Activated CD8-positive, alpha-beta T cell treated with anti-CD3 and anti-CD28 coated beads, Interleukin-2, amount 10 ng/mL, durations not matched to agents 7 days and 5 days (primary cell): ENCODE results near the gene KL. TPM values are rescaled to one million over a fixed set of nuclear protein-coding genes. Genes with fewer than 3 reads are reported as not detected.

Experiments used
- ATAC-seq: fragments of 150-1000 bp; cut with Tn5 transposase; one replicate; pipeline ENCODE4 v1.10.0; 2021; ENCODE audit warnings: moderate library complexity
- CTCF ChIA-PET: fragments of 350-600 bp; sonication (Branson Sonifier 250); formaldehyde crosslinking; loops from one replicate; lab custom pipeline; 2021; ENCODE audit warnings: antibody characterized with exemption; lab: Charles Lee
- POLR2A ChIA-PET: fragments of 350-600 bp; sonication (Branson Sonifier 250); formaldehyde crosslinking; loops from one replicate; lab custom pipeline; 2021; ENCODE audit warnings: antibody characterized with exemption; lab: Charles Lee
- DNase-seq: peaks from one replicate; pipeline ENCODE4 v3.0.0-alpha.2; 2020
- H3K27ac Mint-ChIP-seq: one replicate; pipeline ENCODE4 v1.8.0; 2021; ENCODE audit warnings: mild to moderate bottlenecking, mixed read lengths
- H3K27me3 Mint-ChIP-seq: one replicate; pipeline ENCODE4 v1.8.0; 2021; ENCODE audit warnings: low read depth, mixed read lengths
- H3K36me3 Mint-ChIP-seq: one replicate; pipeline ENCODE4 v1.8.0; 2021; ENCODE audit warnings: low read depth, mixed read lengths
- H3K4me1 Mint-ChIP-seq: one replicate; pipeline ENCODE4 v1.8.0; 2021; ENCODE audit warnings: low read depth, mixed read lengths
- H3K4me3 Mint-ChIP-seq: one replicate; pipeline ENCODE4 v1.8.0; 2021; ENCODE audit warnings: mild to moderate bottlenecking, mixed read lengths
- H3K9me3 Mint-ChIP-seq: one replicate; pipeline ENCODE4 v1.8.0; 2022; ENCODE audit warnings: mixed read lengths; ENCODE audit not compliant: insufficient read depth
- total RNA-seq, 2 experiments: library from RNA; stranded (reverse); gene quantifications; one replicate each; pipeline ENCODE4 v1.2.3, GENCODE V29; 2021

KL gene
- total RNA-seq, 2 experiments from 2014 or later: 0.11 to 0.13 TPM

DNA sequence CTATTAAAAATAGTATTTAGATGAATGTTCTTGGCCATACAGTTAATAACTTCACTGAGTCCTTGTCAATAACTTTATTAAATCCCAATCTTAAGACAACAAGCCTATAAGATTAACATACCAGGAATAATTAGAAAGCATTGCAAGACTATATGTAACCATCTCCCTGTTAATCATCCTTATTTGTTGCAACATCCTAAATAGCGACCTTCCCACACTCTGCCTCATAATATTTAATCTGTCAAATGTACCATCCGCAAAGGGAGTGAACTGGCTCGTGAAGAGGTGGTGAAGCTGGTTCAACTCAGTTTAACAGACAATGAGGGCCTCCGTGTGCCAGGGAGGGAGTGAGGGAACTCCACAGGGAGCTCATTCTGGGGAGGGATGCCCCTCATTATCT is 33.9 kb downstream of the KL start:
- Mint-ChIP-seq H3K27ac (no peak overlapping the region), H3K36me3 (no peaks in the 10 kb centered on the region)

DNA sequence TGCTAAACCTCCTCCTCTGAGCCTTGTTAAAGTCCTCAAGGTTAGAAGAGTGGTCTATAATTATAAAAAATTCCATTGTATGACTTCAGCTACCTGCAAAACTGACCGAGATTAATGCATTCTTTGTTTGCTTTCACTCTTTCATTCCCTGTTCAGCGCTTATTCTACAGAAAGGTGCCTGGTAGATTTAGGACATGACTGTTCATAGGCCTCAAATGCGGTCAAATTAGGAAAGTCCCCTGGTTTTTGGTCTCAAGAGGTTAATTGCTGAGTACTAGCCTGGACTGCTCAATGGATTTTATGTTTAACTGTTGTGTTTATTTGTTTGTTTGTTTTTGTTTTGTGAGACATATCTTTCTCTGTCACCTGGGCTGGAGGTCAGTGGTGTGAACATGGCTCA is 35.4 kb downstream of the KL start:
- ATAC-seq (no peak), DNase-seq (no peak)
- ChIA-PET CTCF (no interaction called here), POLR2A (no interaction called here)
- Mint-ChIP-seq H3K9me3 (no peaks in the 10 kb centered on the region), H3K27ac (no peak overlapping the region), H3K4me3 (no peak overlapping the region), H3K27me3 (peaks cover 8% of the 10 kb centered on the region), H3K36me3 (no peaks in the 10 kb centered on the region), H3K4me1 (no peaks in the 10 kb centered on the region)

More for the DNA sequence above, 33.9 kb downstream of the KL start:
- Mint-ChIP-seq H3K27me3 (peaks cover 16% of the 10 kb centered on the region), H3K4me3 (no peak overlapping the region), H3K4me1 (no peaks in the 10 kb centered on the region), H3K9me3 (no peaks in the 10 kb centered on the region)
- DNase-seq (no peak), ATAC-seq (no peak)
- POLR2A ChIA-PET: no interaction called here
- CTCF ChIA-PET: no interaction called here

DNA sequence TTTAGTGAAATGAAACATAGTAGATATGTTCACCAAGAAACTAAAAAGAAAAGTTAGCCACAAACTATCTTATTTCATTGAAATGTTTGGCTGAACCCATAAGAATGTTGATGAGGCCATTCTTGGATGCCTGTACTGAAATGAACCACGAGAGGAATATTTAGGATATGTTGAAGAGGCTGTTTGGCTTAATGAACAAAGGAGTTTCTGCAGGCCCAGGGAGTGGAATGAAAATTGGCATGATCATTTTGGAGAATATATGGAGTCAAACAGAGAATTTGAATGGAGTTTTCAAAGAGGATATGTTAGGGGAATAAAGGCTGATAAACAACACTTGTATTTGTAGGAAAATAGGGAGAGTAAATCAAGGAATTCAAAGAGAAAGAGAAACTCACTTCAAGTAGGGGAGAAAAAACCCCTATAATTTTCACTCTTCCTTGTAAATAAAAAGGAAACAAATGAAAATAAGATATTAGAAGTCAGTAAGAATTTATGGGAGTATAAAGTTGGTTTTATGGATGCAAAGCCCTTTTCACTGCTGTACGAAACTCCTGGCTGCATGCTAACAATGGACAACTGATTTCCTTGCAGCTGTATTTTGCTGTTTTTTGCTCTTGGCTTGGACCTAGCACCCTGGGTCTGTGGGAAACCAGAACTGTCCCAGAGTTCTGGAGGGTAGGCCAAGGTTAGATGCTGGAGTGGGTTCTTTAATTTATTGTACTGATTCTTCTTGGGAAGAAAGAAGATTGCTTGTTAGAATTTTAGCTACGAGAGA is 36.5 kb downstream of the KL start:
- Mint-ChIP-seq H3K36me3 (no peaks in the 10 kb centered on the region), H3K4me1 (no peaks in the 10 kb centered on the region), H3K4me3 (no peak overlapping the region), H3K9me3 (no peaks in the 10 kb centered on the region), H3K27me3 (peaks cover 8% of the 10 kb centered on the region), H3K27ac (no peak overlapping the region)
- no peak for DNase-seq
- ATAC-seq: no peak
- POLR2A ChIA-PET: interaction anchor here (0.6 kb wide), 1 partner anchor 8 kb away, joined by 3 read pairs; no protein-coding TSS in a partner anchor
- CTCF ChIA-PET: interaction anchor here (0.8 kb wide), 1 partner anchor 402 kb away, joined by 3 read pairs; no protein-coding TSS in a partner anchor

DNA sequence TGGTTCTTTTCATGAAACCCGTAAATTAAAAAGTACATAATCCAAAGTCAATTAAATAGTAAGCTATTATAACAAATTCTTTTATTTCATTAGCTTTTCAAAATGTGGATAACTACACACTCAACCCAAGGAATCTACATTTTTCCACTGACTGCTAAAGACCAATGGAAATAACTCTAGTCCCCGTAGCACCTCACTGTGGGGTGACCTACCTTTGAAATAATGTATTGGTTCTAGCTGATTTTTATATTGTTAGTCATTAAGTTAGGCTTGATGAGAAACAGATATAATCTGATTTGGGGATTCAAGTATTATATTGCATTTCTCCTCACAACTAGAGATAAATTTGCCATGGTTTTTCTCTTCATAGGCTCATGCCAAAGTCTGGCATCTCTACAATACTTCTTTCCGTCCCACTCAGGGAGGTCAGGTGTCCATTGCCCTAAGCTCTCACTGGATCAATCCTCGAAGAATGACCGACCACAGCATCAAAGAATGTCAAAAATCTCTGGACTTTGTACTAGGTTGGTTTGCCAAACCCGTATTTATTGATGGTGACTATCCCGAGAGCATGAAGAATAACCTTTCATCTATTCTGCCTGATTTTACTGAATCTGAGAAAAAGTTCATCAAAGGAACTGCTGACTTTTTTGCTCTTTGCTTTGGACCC is 37.3 kb downstream of the KL start:
- no peak for ATAC-seq
- H3K36me3 Mint-ChIP-seq: no peaks in the 10 kb centered on the region
- CTCF ChIA-PET: interaction anchor here (0.8 kb wide), 1 partner anchor 403 kb away, joined by 3 read pairs; no protein-coding TSS in a partner anchor

DNA sequence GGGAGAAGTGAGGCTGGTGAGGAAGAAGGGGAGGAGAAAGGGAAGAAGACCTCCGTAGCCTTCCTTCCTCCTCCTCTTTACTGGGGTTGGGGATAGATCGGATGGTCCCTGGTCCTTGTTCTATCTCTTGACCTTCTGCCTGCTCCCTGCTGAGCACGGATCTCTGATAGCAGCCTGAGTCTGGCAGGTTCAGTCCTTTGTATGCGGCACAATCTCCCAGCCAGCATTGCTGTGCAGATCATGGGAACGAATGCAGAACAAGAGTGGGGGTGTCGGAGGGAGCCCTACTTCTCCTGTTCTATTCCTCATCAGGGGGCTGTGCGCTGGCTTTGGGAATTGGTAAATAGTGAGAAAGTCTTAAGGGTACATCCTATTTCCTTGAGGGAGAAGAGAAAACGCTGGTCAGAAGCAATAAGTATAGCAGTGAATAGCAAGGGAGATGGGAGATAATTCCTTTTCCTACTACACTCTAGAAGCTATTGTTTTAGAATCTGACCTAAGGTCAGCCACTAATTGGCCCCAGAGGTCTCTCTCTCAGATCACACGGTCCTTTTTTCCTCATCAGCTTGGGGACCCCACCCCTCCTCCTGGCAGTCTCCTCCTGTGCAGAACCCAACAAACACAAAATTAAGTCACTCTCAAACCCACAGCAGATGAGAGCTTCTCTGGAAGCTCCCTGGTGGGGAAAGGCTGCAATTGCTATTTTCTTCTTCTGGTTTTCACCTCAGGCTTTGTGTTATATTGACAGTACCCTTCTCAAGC is 41.0 kb downstream of the KL start:
- ChIA-PET POLR2A (interaction anchor here (0.6 kb wide), 1 partner anchor 1896 kb away, joined by 3 read pairs; no protein-coding TSS in a partner anchor), CTCF (interaction anchor here (0.6 to 1.0 kb wide), 2 partner anchors 137 to 469 kb away, joined by 3 read pairs; no protein-coding TSS in a partner anchor)
- H3K4me1 Mint-ChIP-seq: no peaks in the 10 kb centered on the region

More for the DNA sequence above, 37.3 kb downstream of the KL start:
- POLR2A ChIA-PET: no interaction called here
- Mint-ChIP-seq H3K27me3 (peaks cover 5% of the 10 kb centered on the region), H3K4me1 (no peaks in the 10 kb centered on the region), H3K9me3 (no peaks in the 10 kb centered on the region), H3K4me3 (no peak overlapping the region), H3K27ac (no peak overlapping the region)
- no peak for DNase-seq

DNA sequence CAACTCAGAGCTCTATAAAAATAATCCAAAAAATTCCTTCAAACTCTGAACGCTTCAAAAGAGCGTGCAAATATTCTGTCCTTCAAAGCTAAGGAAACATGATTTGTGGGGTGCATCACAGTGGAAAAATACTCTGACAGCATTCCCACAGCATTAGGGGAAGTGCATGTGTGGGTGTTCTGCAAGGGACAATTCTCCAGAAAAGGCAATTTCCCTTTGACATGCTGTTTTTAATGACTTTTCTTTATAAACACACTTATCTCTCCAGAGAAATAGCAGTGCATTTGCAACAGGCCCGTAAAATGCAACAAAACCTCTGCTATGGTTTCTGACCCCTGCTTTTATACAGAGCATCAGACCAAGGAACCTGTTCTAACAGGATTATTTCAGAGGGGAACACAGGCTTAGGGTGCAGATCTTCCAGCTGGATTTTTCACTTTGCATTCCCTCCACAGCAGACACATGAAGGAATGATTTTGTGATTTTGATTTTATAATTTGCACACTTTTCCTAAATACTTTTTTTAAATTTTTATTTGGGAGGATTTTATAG is 42.6 kb downstream of the KL start:
- H3K36me3 Mint-ChIP-seq: no peaks in the 10 kb centered on the region
- ATAC-seq: no peak
- no peaks in the 10 kb centered on the region for H3K9me3 Mint-ChIP-seq
- H3K27ac Mint-ChIP-seq: no peak overlapping the region
- no peaks in the 10 kb centered on the region for H3K4me1 Mint-ChIP-seq
- CTCF ChIA-PET: no interaction called here
- no peak overlapping the region for H3K4me3 Mint-ChIP-seq
- DNase-seq: no peak
- H3K27me3 Mint-ChIP-seq: no peaks in the 10 kb centered on the region
- POLR2A ChIA-PET: no interaction called here

More for the DNA sequence above, 41.0 kb downstream of the KL start:
- Mint-ChIP-seq H3K36me3 (no peaks in the 10 kb centered on the region), H3K27ac (no peak overlapping the region), H3K9me3 (no peaks in the 10 kb centered on the region), H3K4me3 (no peak overlapping the region), H3K27me3 (no peaks in the 10 kb centered on the region)
- DNase-seq (no peak), ATAC-seq (no peak)

DNA sequence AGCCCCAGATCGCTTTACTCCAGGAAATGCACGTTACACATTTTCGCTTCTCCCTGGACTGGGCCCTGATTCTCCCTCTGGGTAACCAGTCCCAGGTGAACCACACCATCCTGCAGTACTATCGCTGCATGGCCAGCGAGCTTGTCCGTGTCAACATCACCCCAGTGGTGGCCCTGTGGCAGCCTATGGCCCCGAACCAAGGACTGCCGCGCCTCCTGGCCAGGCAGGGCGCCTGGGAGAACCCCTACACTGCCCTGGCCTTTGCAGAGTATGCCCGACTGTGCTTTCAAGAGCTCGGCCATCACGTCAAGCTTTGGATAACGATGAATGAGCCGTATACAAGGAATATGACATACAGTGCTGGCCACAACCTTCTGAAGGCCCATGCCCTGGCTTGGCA is 44.6 kb downstream of the KL start:
- Mint-ChIP-seq H3K27ac (no peak overlapping the region), H3K4me1 (no peaks in the 10 kb centered on the region), H3K36me3 (no peaks in the 10 kb centered on the region), H3K4me3 (no peak overlapping the region), H3K27me3 (no peaks in the 10 kb centered on the region), H3K9me3 (no peaks in the 10 kb centered on the region)
- ChIA-PET POLR2A (no interaction called here), CTCF (no interaction called here)
- DNase-seq (no peak), ATAC-seq (no peak)

DNA sequence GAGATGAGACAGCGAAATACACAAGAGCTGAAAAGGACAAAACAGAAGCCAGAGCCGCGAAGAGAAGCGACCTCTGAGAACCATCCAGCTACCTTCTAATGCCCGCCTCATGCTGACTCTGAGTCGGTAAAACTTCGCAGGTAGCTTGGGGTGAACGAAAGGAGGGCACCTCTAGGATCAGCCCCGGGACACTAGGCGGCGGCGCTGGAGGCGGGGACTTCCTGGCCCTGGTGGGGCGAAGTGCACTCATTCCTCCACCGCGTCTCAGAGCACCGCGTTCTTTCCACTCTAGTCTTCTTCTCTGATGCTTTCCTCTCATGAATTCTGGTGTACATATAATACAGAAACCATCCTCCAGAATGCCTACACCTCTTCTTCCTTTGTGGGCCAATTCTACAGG is 50.1 kb downstream of the KL start:
- no peak for DNase-seq
- no peaks in the 10 kb centered on the region for H3K9me3 Mint-ChIP-seq
- ChIA-PET CTCF (no interaction called here), POLR2A (no interaction called here)
- no peak for ATAC-seq
- no peak overlapping the region for H3K4me3 Mint-ChIP-seq
- H3K27me3 Mint-ChIP-seq: peaks cover 2% of the 10 kb centered on the region
- H3K4me1 Mint-ChIP-seq: no peaks in the 10 kb centered on the region
- no peak overlapping the region for H3K27ac Mint-ChIP-seq
- H3K36me3 Mint-ChIP-seq: no peaks in the 10 kb centered on the region

DNA sequence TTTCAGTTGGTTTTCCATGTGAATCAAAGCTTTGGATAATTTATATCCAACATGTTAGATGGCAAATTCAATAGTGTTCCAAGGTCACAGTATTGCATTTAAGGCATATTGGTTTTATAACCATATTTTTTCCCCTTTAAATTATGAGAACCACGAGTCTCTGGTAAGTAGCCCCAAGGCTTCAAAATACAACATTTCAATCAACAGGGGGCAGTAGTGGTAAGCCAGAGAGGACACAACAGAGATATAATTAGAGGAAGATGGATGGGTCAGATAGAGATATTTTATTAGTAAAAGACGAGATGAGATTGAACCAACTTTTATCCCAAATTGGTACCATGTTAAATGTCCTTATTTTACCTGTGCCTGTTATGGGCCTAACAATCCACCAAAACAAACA is 53.1 kb downstream of the KL start:
- Mint-ChIP-seq H3K27me3 (peaks cover 3% of the 10 kb centered on the region), H3K4me3 (no peak overlapping the region), H3K9me3 (no peaks in the 10 kb centered on the region), H3K4me1 (no peaks in the 10 kb centered on the region), H3K27ac (no peak overlapping the region), H3K36me3 (no peaks in the 10 kb centered on the region)
- POLR2A ChIA-PET: no interaction called here
- CTCF ChIA-PET: interaction anchor here (0.6 kb wide), 1 partner anchor 153 kb away, joined by 3 read pairs; no protein-coding TSS in a partner anchor
- no peak for ATAC-seq
- DNase-seq: no peak

DNA sequence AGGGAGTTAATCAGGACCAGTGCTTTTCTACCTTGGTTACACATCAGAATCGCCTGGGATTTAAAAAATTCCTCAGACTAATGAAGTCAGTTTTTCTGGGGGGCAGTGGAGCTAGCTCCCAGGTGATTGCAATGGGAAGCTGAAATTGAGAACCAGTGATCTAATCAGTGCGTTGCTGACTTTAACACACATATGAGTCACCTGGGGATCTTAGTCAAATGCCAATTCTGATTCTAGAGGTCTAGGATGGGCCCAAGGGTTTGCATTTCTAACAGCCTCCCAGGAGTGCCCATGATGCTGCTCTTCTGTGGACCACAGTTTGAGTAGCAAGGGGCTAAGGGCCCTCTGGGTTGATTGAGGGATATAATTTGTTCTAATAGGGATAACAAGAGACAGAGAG is 54.5 kb downstream of the KL start:
- Mint-ChIP-seq H3K27ac (no peak overlapping the region), H3K9me3 (no peaks in the 10 kb centered on the region), H3K36me3 (no peaks in the 10 kb centered on the region), H3K4me1 (no peaks in the 10 kb centered on the region), H3K4me3 (no peak overlapping the region), H3K27me3 (peaks cover 3% of the 10 kb centered on the region)
- ATAC-seq (no peak), DNase-seq (no peak)
- POLR2A ChIA-PET: no interaction called here
- CTCF ChIA-PET: no interaction called here

DNA sequence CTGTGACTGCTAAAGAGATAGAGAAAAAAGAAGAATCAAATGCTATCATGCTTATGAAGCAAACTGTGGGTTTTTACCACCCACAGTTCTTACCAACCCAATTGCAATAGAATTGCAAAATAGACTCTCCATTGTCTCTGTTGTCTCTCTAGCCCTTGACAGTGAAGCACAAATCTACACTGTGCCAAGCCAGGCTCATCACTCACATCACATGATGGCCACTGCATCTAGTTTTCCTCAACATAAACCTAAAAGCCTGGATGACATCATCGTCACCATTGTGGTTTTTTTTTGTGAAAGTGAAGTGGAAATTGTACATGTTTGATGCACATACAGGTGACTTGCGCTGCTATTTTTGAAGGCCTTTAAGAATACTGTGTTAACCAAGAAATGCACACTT is 56.1 kb downstream of the KL start:
- DNase-seq (no peak), ATAC-seq (no peak)
- no peak overlapping the region for H3K4me3 Mint-ChIP-seq
- H3K36me3 Mint-ChIP-seq: no peaks in the 10 kb centered on the region
- H3K27me3 Mint-ChIP-seq: peaks cover 5% of the 10 kb centered on the region
- ChIA-PET POLR2A (no interaction called here), CTCF (no interaction called here)
- H3K9me3 Mint-ChIP-seq: no peaks in the 10 kb centered on the region
- no peaks in the 10 kb centered on the region for H3K4me1 Mint-ChIP-seq
- H3K27ac Mint-ChIP-seq: no peak overlapping the region
